A673 (cell line): ENCODE results near the gene ITK. TPM values are rescaled to one million over a fixed set of nuclear protein-coding genes. Genes with fewer than 3 reads are reported as not detected.

ENCODE experiments used
- BruUV-seq: library from RNA; stranded (reverse); fragments of 400-500 nt; replicated peaks from 2 replicates; lab custom pipeline; 2021; lab: Mats Ljungman, UMichigan
- CTCF ChIA-PET: fragments of 300-600 bp; sonication (Branson Sonifier 250); formaldehyde crosslinking; loops from one replicate; lab custom pipeline; 2022; ENCODE audit warnings: antibody characterized with exemption; lab: Charles Lee
- POLR2A ChIA-PET: fragments of 300-600 bp; sonication (Branson Sonifier 250); formaldehyde crosslinking; loops from one replicate; lab custom pipeline; 2022; ENCODE audit warnings: antibody characterized with exemption; ENCODE audit not compliant: low non-redundant PET; lab: Charles Lee
- DNase-seq: peaks from one replicate; pipeline ENCODE4 v3.0.0-alpha.2; 2015; ENCODE audit warnings: low spot score
- H3K27ac ChIP-seq: fragments of 200-600 bp; sonication (generic); 2 replicates; pipeline ENCODE4 v1.5.1; 2016; ENCODE audit warnings: mixed run types, low read depth, mild to moderate bottlenecking, mixed read lengths, antibody characterized with exemption, low read length; ENCODE audit not compliant: poor library complexity, severe bottlenecking
- H3K27me3 ChIP-seq: fragments of 200-600 bp; sonication (generic); replicated peaks from 2 replicates; pipeline ENCODE4 v1.6.1; 2017; ENCODE audit warnings: mixed run types, low read depth, mild to moderate bottlenecking, mixed read lengths, antibody characterized with exemption, low read length; ENCODE audit not compliant: insufficient read depth, poor library complexity
- H3K36me3 ChIP-seq: fragments of 200-600 bp; sonication (generic); 2 replicates; pipeline ENCODE4 v1.6.1; 2016; ENCODE audit warnings: mixed run types, mild to moderate bottlenecking, mixed read lengths, antibody characterized with exemption, low read length; ENCODE audit not compliant: insufficient read depth, poor library complexity, severe bottlenecking
- H3K4me1 ChIP-seq: fragments of 200-600 bp; sonication (generic); 2 replicates; pipeline ENCODE4 v1.6.1; 2017; ENCODE audit warnings: mixed run types, mild to moderate bottlenecking, mixed read lengths, antibody characterized with exemption, low read length; ENCODE audit not compliant: insufficient read depth, poor library complexity, severe bottlenecking
- H3K4me3 ChIP-seq: fragments of 200-600 bp; sonication (generic); 2 replicates; pipeline ENCODE4 v1.5.1; 2016; ENCODE audit warnings: low read depth, mixed run types, mild to moderate bottlenecking, mixed read lengths, low read length; ENCODE audit not compliant: poor library complexity, severe bottlenecking
- H3K9me3 ChIP-seq: fragments of 200-600 bp; sonication (generic); 2 replicates; pipeline ENCODE4 v1.6.1; 2016; ENCODE audit warnings: mixed run types, low read depth, mild to moderate bottlenecking, mixed read lengths, antibody characterized with exemption, low read length; ENCODE audit not compliant: poor library complexity, severe bottlenecking
- EZH2 ChIP-seq: fragments of 200-600 bp; sonication (generic); IDR thresholded peaks from 2 replicates; pipeline ENCODE4 v1.6.1; 2017; ENCODE audit warnings: borderline replicate concordance, low read depth, mild to moderate bottlenecking, mixed read lengths, antibody characterized with exemption, low read length; ENCODE audit not compliant: poor library complexity, severe bottlenecking
- intact Hi-C: fragments of 100-400 bp; cut with micrococcal nuclease; formaldehyde crosslinking; loops from one replicate; pipeline ENCODE4 v1.10.0; 2022; ENCODE audit not compliant: unreplicated experiment
- total RNA-seq: library from RNA; stranded (reverse); gene quantifications from 2 replicates; pipeline ENCODE4 v1.2.3, GENCODE V29; 2021
- TF ChIP-seq, protein P1 (sequence below): fragments of 300-800, 200-600 bp; sonication (generic); conservative IDR thresholded peaks from 2 replicates; pipeline ENCODE4 v1.5.1; 2017; ENCODE audit warnings: low read depth, mild to moderate bottlenecking, antibody characterized with exemption, low read length, moderate library complexity, mixed read lengths

ITK gene
- total RNA-seq, 1 experiment from 2014 or later: not detected

GRCh38 chr5:157189223-157189622 lies 8.6 kb downstream of the ITK start:
- Histone ChIP-seq H3K36me3 (no peaks in the 10 kb centered on the region), H3K27ac (no peak overlapping the region), H3K27me3 (peaks cover 5% of the 10 kb centered on the region), H3K4me3 (no peak overlapping the region), H3K4me1 (no peaks in the 10 kb centered on the region), H3K9me3 (no peaks in the 10 kb centered on the region)
- ChIA-PET POLR2A (no interaction called here), CTCF (no interaction called here)
- no TSS peak for BruUV-seq
- TF ChIP-seq, protein P1, sequence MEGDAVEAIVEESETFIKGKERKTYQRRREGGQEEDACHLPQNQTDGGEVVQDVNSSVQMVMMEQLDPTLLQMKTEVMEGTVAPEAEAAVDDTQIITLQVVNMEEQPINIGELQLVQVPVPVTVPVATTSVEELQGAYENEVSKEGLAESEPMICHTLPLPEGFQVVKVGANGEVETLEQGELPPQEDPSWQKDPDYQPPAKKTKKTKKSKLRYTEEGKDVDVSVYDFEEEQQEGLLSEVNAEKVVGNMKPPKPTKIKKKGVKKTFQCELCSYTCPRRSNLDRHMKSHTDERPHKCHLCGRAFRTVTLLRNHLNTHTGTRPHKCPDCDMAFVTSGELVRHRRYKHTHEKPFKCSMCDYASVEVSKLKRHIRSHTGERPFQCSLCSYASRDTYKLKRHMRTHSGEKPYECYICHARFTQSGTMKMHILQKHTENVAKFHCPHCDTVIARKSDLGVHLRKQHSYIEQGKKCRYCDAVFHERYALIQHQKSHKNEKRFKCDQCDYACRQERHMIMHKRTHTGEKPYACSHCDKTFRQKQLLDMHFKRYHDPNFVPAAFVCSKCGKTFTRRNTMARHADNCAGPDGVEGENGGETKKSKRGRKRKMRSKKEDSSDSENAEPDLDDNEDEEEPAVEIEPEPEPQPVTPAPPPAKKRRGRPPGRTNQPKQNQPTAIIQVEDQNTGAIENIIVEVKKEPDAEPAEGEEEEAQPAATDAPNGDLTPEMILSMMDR: no peak
- TF ChIP-seq EZH2: no peak
- DNase-seq: no peak
- intact Hi-C loops: no loop called here

DNA sequence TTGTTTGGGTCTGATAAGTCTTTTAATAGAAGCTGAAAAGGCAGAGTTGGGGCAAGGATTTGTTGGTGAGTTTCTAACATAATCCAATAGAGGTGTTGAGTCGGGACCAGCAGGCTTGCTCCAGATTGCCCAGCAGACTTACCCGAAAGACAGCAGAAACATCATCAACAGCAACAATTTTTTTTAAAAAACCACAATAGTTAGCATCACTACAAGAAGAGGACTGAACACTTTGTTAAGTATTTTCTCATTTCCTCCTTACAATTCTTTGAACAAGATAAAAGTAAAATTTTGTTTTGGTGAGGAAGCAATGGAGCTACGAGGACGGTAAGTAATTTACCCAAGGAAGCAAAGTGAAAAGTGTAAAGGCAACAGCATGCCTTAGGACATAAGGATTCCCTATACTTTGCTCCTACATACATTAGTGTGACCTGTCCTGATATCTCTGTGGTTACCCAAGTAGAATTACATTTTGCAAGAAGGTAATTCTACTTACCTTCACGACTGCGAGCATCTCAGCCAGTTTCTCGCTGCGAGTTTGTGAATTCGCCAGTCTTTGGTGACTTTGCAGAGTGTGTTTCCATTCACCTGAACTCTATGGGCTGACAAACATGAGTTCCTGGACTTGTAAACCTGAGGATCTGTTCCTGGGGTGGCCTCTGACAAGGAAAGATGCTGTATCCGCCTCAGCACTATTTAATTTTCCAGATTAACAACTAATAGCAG lies 13.2 kb downstream of the ITK start:
- ChIA-PET CTCF (no interaction called here), POLR2A (no interaction called here)
- Histone ChIP-seq H3K4me3 (no peak overlapping the region), H3K27me3 (peaks cover 13% of the 10 kb centered on the region), H3K36me3 (no peaks in the 10 kb centered on the region), H3K9me3 (no peaks in the 10 kb centered on the region), H3K4me1 (no peaks in the 10 kb centered on the region), H3K27ac (no peak overlapping the region)
- BruUV-seq: no TSS peak
- DNase-seq: no peak
- intact Hi-C loops: no loop called here
- TF ChIP-seq EZH2: no peak
- TF ChIP-seq, protein P1: no peak

DNA sequence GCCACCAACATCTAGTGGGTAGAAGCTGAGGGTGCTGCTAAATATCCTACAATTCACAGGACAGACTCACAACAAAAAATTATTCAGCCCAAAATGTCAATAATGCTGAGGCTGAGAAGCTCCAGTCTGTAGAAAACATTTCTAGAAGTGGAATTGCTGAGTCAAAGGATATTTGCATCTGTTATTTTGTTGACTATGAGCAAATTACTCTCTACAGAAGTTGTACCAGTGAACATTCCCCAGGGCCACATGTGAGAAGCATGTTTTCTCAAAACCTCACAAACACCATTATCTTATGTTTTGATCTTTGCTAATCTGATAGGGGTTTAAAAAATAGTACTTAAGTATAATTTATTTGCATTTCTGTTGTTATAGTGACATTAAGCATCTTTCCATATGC lies 15.4 kb downstream of the ITK start:
- BruUV-seq: no TSS peak
- Histone ChIP-seq H3K9me3 (no peaks in the 10 kb centered on the region), H3K4me3 (no peak overlapping the region), H3K27ac (no peak overlapping the region), H3K36me3 (no peaks in the 10 kb centered on the region), H3K27me3 (peaks cover 17% of the 10 kb centered on the region), H3K4me1 (no peaks in the 10 kb centered on the region)
- TF ChIP-seq, protein P1: no peak
- no peak for TF ChIP-seq EZH2
- POLR2A ChIA-PET: no interaction called here
- intact Hi-C loops: no loop called here
- DNase-seq: no peak
- CTCF ChIA-PET: no interaction called here
